Amygdala (tissue), 56 donors: ENCODE measurements around the gene TMEM167B.
A peak's percentile ranks its signal among the peaks of the same experiment; 100 is the strongest.

Experiments
- DNase-seq, 56 donors: peaks; one replicate each; lab custom pipeline; 2025; lab: John Stamatoyannopoulos, UW

The TMEM167B gene

DNA sequence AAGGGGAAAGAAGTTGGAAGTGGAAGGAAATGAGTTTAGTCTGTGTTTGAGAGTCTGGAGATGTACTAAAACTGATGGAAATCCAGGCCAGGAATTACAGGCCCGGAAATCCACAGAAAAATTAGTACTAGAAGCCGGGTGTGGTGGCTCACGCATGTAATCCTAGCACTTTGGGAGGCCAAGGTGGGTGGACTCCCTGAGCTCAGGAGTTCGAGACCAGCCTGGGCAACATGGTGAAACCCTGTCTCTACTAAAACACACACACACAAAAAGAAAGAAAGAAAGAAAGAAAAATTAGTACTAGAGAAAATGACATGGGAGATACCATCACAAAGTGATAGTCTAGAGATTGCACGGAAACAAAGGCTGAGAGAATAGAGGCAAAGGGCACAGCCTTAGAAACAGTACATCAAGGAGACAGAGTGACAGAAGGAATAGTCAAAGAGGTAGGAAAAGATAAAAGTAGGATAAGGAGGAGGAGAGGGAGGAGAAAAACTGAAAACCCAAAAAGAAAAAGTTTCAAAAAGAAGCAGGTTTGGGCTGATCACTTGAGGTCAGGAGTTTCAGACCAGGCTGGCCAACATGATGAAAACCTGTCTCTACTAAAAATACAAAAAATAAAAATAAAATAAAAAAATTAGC lies 10.0 kb upstream of the TMEM167B start:
- no peak for DNase-seq

DNA sequence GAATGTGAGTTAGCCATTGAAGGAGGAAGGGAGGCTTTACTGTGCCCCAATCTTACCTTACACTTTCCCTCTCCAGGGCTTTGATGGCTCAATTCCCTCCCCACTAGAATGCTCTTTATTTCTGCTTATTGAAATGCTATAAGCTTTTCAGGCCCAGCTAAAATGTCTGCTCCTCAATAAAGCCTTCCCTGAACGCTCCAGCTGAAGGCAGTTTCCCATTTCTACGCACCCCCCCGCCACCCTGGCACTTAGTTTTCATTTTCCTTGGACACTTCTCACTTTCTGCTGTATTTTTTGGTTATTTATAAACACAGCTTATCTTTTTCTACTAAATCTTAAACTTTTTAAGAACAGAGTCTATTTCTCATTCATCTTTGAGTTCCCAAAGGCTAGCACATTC lies 7.1 kb upstream of the TMEM167B start:
- peak in 2 of 56 donors; percentile 1 to 15 for DNase-seq

DNA sequence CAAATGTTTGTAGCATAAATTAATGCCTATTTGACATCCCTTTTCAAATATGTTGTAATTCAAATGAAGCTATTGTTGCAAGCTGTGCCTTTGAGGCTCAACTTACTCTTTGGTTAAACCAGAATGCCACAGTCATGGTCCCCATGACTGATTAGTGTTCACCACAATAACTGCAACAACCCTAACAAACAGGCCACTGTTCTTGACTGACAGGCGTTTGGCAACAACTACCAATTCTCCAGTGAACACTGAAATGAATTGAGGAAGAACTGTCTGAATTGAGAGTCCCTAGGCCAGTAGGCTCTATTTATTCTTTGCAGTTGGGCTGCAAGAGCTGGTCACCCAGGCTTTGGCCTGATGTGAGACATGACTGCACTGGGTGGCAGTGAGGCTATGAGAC lies 6.6 kb upstream of the TMEM167B start:
- DNase-seq: peak in 48 of 56 donors; percentile 9 to 91 (median 59)

DNA sequence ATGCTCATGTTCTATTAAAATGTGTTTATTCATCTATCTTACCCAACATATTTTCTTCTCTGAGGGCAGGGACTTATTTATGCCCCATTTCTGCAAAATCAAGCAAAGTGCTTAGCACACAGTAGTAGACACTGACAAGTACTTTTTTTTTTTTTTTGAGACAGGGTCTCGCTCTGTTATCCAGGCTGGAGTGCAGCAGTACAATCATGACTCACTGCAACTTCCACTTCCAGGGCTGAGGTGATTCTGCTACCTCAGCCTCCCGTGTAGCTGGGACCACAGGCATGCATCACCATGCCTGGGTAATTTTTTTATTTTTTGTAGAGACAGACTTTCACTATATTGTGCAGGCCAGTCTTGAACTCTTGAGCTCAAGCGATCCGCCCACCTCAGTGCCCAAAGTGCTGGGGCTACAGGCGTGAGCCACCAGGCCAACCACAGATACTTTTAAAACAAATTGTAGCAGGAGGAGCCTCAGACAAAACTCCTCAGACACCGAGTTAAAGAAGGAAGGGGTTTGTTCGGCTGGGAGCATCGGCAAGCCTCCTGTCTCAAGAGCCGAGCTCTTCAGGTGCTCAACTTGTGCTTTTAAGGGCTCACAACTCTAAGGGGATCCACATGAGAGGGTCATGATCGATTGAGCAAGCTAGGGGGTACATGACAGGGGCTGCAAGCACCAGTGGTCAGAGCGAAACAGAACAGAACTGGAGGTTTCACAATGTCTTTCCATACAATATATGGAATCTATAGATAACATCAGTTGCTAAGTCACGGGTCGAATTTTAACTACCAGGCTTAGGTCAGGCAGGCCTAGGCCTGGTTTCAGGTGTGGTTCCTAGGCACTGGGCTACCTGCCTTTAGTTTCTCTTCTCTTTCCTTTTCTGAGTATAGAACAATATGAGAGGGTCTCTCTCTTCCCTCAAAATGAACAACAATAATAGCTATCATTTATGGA lies 5.7 kb upstream of the TMEM167B start:
- no peak for DNase-seq

DNA sequence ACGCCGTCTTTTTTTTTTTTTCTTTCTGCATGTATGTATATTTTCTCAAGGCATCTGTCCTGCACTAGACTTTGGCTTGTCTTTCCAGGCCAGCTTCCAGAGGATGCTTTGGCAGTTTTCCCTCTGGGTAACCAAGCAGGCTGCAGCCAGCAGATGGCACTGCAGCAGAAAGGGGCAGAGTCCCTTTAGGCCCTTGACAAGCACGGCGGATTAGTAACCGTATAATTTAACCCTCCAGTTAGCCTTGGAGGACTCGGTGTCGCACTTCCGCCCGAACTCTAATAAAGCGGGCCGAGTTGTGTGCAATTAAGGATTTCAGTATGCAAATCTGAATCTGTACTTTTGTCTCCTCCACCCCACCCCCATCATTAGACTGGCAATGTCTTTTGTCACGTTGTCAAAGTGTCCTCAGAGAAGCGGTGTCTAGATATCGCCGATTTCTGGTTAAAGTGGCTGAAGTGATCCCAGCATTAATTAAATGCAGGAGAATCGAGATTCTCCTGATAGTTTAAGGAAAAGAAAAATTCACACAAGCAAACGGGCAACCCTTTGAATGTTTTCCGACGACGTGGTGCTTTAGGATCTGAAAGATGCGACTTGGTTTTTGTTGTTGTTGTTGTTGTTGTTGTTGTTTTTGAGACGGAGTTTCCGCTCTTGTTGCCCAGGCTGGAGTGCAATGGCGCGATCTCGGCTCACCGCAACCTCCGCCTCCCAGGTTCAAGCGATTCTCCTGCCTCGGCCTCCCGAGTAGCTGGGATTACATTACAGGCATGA lies 1.1 kb upstream of the TMEM167B start:
- DNase-seq: peak in 52 of 56 donors; percentile 20 to 90 (median 77)

DNA sequence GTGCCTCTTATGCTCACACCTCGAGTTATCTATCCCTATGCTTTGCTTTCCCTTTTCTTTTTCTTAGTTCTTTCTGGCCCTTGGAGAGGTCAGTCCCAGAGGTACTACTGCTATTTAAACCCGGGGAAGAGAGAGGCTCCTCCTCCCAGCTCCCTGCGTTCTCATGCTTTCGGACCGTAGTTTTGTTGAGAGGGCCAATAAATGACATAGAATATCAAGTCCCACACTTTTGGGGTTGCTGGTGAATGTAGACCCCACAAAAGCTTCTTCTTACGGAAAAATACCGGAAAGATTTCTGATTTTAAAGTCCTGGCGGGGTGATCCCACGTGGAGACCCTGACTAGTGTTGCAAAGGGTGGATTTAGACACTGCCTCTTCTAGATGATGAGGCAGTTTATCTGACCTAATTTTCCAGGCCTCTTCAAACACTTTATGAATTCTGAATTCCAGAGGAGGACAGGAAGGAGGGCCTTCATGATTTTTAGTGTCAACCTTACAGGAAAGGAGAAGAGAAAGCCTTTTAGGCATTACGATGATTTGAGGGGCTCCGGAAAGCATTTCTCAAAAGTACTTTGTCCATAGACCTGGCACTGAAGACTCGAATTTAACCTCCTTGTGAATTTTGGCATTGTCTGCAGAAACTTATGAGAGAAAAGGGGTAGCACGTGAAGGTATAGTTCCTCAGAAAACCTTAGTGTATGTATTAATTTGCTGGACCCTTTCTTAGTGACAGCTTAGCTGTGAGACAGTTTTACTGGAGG lies 694 bp downstream of the TMEM167B start:
- peak in 2 of 56 donors; percentile 45 to 53 for DNase-seq

DNA sequence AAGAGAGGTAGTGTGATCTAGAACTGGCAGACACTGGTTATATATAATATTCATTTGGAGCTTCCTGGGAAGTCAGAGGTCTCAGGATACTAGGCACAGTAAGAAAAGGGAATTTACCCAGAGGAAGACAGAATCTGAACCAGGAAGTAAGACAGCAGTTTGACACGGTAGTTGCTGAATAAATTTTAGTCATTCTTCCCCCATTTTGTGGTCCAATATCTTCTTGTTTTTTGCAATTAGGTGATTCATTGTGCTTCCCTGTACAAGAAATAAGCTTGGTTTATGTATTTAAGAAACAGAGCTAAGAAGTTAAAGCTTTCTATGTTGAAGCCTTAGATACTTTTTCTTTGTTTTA lies 1.3 kb downstream of the TMEM167B start:
- DNase-seq: no peak

DNA sequence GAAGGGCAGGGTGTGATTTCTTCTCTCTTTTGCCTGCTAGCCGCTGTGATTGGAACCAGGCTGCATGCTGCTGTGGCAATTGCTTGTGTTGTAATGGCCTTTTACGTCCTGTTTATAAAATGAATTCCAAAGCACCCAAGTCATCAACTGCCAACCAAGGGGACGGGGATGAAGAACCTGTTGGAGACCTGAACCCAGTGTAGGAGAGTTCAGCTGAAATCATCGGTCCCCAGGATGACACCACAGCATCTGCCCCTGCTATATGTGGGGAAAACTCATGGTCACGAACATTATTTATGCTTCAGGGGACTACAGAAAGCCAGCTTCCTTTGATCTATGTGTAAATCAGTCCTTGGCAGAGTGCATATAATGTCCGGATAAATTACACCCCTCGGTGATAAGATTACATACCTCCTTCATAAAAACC lies 3.8 kb downstream of the TMEM167B start:
- DNase-seq: no peak

DNA sequence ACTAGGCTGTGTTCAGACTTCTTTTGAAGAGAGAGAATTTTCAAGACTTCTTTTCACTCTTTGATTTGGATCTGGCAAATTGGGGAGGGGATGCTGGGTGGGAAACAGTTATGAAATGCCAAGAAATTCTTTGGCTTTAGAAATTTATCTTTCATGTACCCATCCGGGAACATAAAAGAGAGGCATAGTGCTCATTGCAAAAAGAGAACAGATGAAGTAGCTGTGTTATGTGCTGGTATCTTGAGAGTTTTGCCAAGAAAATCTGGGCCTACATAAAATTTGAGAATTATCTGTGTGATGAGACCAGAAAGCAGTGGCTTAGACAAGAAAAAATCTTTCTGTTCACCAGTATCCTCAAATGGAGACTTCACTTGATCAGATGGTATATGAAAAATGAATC lies 4.3 kb downstream of the TMEM167B start:
- no peak for DNase-seq

DNA sequence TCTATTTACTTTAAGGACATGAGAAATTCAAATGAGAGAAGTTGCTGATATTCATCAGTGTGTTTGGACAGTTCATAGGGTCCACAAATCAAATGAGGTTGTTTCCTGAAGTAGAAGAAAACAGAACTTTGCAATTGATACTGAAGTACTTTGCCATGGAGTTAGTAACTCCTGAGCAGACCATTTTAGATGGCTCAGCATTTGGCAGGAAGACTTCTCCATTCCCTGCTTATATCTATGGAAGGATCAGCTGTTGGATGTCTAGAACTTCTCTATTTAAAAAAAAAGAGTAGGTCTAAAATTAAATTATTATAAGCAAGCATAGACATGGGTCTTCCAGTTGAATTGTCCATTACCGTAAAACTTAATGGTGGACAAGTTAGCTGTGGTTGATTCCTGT lies 5.1 kb downstream of the TMEM167B start:
- no peak for DNase-seq

DNA sequence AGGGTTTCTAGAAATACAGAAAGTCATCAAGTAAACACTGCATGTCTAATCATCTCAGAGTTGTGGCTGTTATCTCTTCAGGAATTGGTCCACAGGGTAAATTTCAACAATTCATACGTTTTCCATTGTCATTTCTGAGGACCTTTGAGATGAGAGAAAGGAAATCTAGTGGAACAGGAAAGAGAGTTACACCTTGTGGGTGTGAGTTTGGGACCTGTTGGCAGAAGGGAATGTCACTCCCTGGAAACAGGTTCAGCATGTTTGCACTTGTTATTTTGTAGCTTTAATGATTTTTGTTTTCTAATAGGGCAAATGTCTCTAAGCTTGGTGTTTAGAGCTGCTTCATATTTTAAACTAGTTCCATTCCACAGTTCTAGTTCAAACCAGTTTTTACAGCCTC lies 5.6 kb downstream of the TMEM167B start:
- no peak for DNase-seq

DNA sequence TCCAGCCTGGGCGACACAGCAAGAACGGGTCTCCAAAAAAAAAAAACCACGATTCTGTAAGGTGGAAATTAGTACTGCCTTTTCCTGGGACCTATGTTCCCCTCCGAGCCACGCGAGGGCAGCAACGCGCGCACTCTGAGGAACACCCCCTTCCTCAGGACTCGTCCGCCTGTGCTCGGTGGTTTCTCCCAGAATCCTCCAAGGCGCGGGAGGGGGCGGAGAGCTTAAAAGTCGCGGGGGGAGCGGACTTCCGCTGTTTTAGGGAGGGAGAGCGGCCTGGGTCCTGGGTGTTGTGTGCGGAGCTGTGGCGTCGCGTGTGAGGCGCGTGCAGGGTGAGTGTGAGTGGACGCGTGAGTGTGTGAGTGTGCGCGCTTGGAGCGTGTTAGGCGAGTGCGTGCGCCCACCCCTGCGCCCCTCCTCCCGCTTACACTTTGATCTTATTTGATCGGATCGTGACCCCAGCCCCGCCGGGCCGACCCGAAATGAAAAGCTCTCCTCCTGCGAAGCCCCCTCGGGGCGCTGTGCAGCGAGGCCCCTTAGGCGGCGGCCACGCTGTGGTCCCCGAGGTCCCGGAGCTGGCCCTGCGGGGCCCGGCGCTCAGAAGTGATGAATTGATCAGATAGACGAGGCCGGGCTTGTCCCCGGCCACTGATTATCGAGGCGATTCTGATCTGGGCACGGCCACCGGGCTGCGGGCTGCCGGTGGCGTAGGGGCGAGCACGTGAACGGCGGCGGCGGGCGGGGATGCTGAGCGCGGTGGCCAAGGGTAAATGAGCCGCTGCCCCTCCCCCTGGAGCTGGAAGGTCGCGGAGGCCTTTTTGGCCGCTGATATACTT lies 9.6 kb downstream of the TMEM167B start:
- peak; percentile 57 to 96 (median 91) for DNase-seq

DNA sequence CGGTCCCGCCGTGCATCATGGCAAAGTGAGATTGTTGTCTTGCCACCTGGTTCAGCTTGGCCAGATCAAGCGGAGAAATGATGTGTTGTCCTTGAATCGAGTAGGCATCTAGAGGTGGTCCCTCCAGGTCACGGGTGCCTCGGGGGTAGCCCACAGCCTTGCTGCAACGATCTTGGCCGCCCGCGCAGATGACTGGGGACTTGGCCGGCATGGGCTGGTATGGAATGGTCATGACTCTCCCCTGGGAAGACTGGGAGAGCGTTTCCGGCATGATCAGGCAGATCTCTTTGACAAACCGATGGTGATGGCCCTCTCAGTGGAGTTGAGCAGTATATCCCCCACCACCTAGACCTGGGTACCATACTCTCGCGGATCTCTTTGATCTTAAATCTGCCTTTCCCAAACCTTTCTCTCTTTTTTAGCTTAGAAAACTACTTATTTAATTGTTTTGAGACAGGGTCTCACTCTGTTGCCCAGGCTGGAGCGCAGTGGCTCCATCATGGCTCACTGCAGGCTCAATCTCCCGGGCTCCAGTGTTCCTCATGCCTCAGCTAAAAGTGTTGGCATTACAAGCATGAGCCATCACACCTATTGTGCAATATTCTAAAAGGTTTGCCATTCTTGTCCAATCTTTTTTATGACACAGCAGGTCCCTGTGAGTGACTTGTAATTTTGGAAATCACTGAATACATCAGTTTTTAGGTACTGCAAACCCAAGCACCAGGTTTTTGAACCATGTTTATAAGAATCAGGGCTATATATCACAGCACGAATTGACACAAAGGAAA lies 14.0 kb downstream of the TMEM167B start:
- DNase-seq: no peak

DNA sequence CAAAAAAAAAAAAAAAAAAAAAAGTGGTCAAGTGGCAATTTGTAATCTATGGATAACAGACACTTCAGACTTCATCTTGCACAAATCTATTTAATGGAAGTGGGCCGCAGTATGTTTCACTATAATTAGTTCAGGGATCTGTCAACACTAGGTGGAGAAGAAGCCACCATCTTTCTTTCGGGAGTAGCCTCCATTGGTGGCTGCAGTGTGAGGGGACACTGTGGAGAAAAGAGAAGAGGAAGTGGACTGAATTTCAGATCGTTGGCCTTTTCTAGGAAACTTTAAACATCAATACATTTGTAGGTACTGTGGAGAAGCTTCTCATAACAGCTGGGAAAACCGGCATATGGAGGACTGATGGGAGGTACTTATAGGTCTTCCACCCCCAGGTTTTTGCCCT lies 15.3 kb downstream of the TMEM167B start:
- no peak for DNase-seq

DNA sequence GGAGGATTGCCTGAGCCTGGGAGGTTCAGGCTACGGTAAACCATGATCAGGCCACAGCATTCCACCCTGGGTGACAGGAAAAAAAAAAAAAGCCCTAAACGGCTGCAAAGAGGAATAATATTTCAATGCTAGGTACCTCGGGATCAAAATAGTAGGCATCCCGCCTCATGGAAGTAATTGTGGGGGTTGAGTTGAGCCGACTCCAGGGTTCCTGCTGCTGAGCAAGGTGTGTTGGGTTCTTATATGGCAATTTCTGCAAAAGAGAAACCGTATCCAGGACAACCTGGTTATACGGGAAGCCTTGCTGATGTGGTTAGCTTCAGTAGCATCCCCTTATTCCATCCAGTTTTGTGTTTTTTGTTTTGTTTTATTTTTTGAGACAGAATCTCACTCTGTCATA lies 17.2 kb downstream of the TMEM167B start:
- DNase-seq: no peak

DNA sequence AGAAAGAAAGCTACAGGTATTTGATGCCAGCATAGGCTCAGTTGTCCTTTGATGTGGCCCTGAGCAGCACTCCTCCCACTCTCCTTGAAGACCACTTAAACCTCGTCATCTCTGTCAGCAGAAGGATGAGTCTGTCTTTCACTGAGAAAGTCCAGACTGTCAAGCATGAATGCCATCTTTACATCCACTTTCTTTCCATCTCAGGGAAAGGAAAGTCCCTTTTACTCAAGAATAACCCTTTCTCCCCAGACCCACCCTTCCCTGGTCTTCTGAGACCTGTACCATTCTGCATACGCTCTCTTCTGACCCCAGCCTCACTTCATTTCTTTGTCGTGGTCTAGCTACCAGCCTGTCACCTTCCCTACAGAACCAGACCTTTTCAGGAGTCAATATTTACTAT lies 19.3 kb downstream of the TMEM167B start:
- DNase-seq: no peak

DNA sequence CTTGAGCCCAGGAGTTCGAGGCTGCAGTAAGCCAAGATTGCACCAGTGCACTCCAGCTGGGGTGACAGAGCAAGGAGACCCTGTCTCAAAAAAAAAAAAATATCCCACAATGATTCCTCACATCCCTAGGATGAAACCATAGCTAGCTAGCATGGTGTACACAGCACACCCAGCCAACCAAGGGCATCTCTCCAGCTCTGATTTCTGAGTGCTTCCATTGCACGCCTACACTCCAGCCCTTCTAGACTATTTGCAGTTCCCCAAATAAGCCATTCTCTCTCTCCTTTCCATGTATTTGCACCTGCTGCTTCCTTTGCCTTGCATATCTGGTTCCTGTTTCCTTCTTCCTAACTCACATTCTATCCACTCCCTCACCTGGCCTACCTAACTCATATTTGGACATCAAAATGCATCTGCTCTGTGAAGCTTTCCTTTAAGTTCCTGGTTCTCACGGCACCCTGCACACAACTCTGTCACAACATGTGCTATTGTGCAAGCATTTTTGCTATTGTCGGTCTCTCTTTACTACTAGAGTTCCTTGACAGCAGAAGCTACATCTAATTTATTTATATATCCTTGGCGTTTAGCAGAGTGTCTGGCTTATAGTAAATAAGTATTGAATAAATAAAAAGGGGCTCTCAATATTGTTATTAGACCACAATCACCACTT lies 21.0 kb downstream of the TMEM167B start:
- DNase-seq: peak in 2 of 56 donors; percentile 5 to 17

DNA sequence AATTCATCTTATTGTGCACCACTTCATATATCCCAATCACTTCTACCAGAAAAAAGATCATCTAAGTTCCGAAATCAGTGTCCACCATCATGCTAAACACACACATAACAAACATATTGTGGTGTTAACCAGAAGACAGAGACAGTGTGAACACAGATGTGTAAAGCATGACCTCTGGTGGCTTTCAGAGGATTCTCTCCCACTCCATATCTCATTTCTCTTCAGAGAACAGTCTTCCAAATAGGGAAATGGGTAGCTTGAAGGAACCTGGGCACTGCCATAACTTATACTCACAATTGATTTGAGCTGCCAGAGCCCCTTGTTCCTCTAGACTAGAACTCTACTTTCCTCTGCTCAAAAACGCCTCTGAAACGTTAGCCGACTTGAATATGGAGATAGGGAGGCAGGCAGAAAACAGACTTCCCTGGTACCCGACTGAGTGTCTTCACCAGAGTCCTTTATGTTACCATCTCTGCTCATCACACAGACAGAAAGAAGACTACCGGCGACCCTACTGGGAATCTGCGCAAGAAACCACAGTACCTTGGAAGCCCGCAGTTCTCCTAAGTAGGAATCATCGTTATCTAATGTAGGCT lies 21.6 kb downstream of the TMEM167B start:
- peak in 3 of 56 donors; percentile 22 to 58 (median 50) for DNase-seq
